H1 (cell line): ENCODE data around the gene CRTAC1. TPM values are rescaled to one million over a fixed set of nuclear protein-coding genes. Genes with fewer than 3 reads are reported as not detected.

ENCODE experiments used
- polyA plus RNA-seq, 7 experiments: library from polyadenylated mRNA; depleted of rRNA in 3 of 7; stranded (reverse) in 5 of 7; unstranded in 2 of 7; fragments of >200 nt in 5 of 7; fragments of 200-250 nt in 2 of 7; gene quantifications; 1 replicate in 5 of 7; 2 replicates in 1 of 7; 4 replicates in 1 of 7; pipeline versions ENCODE4 v1.2.1 to v1.2.3, GENCODE V29; 2011 to 2013; ENCODE audit warnings: missing spikeins in 2 of 7, mixed read lengths in 2 of 7
- small RNA-seq: library from polyadenylated mRNA; stranded (forward); fragments of <200 nt; extraction: miRNeasy Mini kit (QIAGEN cat#:217004); gene quantifications from one replicate; pipeline ENCODE3, GENCODE V24; 2013; ENCODE audit not compliant: insufficient read depth
- total RNA-seq: library from RNA; stranded (reverse); fragmentation: NEBNext Ultra II Directional; extraction: Animal tissue kit (Norgen Biotek cat#: 25700); gene quantifications from 2 replicates; pipeline ENCODE4 v1.2.1, GENCODE V29; 2021

The CRTAC1 gene
- total and polyA plus RNA-seq, 2 of the 8 experiments (the other 6 are each of a cell fraction or from before 2014, with no cell fraction given) = 0.91 to 1.2 TPM

Small RNAs within 50 kb of the gene (small RNA-seq; reads per million reads assigned to genes)
- gene AL355301.1 = not detected

Other genes with a start within 250 kb of the CRTAC1 start
- gene GOLGA7B, start 180.8 kb downstream of the CRTAC1 start, total RNA-seq = 0.04 TPM in 1 of 2 replicates, not detected in the other
- gene GOLGA7B, start 180.8 kb downstream of the CRTAC1 start, polyA plus RNA-seq (2011; rRNA removed) = 0.02 and 0.14 TPM in 2 replicates
- gene R3HCC1L, start 104.0 kb upstream of the CRTAC1 start, total RNA-seq = 13.9 and 16.6 TPM in 2 replicates
- gene R3HCC1L, start 104.0 kb upstream of the CRTAC1 start, polyA plus RNA-seq (2011; rRNA removed) = 4.6 and 6.9 TPM in 2 replicates
- 0.13 and 0.42 TPM in 2 replicates for gene LOXL4, start 237.6 kb upstream of the CRTAC1 start, total RNA-seq
- gene LOXL4, start 237.6 kb upstream of the CRTAC1 start, polyA plus RNA-seq (2011; rRNA removed) = 0.27 and 0.42 TPM in 2 replicates